Measurements from ENCODE around the gene GNPDA1.
A peak's percentile ranks its signal among the peaks of the same experiment; 100 is the strongest.

GNPDA1 gene

DNA sequence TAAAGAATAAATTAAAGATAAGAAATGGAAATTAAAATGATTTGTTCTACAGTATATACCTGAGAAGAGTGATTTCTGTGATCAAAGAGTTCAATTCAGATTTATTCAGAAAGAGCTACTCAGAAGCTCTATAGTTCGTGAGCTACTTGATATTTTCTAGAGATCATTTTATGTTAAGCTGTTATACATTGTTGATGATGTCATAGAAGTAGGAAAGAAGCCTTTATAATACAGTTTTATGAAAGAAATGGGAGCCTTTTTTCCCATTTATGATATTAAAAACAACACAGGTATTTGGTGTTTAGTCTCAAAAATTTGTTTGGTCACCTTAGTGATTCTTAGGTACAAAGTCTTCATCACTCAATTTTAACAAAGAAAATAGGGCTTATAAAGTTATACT, 23.1 kb downstream of the GNPDA1 start:
- DNase-seq: no peak

DNA sequence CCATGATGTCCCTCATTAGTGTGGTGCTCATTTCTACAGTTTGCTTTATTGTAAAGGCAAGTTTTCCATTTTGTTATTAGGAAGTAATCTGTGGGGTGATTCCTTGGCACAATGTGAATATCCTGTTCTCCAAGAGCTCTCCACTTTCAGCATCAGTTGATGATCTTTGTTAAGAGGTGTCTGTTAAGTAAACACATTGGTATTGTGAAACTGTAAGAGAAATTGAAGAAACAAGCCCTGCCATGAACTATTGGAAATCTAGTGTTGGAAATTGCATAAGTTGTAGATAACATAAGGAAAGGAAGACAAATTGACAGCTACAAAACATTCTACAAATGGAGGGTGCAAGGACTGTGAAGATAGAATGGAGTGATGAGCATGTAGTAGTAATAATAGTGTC, 26.8 kb downstream of the GNPDA1 start:
- DNase-seq: no peak

DNA sequence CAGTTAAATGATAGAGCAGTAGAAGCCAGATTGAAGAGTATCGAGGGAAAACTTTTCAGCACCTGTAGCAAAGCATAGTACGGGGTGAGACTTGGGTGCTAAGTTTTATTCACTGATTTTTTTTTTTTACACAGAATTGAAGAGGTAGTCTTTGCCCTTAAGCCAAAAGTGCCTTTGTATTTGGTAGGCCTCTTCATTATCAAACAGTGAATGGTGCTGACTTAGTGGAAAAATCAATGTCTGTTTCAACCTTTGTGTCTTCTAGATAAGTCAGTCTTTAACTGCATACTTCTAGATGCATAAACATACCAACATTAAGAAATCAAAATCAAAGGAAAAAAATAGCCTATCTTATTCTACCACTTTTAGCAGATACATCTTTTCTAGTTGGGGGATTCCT, 30.2 kb downstream of the GNPDA1 start:
- DNase-seq: no peak

DNA sequence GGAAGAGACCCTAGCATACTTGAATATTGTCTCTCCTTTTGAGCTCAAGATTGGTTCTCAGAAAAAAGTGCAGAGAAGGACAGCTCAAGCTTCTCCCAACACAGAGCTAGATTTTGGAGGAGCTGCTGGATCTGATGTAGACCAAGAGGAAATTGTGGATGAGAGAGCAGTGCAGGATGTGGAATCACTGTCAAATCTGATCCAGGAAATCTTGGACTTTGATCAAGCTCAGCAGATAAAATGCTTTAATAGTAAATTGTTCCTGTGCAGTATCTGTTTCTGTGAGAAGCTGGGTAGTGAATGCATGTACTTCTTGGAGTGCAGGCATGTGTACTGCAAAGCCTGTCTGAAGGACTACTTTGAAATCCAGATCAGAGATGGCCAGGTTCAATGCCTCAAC, 34.4 kb downstream of the GNPDA1 start:
- DNase-seq: no peak

DNA sequence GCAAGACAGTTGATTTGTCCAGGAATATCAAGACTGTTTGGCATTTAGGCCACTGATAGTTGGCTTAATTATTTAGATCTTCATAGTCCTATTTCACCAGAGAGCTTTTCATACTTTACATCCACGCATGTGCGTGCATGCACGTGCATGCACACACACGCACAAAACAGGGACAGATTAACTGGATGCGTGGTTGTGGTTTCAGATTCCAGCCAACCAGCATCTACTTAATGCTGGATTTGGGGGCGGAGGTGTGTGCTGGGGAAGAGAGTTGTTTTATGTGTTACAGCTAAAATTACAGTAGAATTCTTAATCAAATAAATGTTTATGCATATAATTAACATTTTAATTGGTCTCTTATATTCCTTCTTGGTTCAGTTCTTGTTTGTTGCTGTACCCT, 36.7 kb downstream of the GNPDA1 start:
- DNase-seq: no peak

DNA sequence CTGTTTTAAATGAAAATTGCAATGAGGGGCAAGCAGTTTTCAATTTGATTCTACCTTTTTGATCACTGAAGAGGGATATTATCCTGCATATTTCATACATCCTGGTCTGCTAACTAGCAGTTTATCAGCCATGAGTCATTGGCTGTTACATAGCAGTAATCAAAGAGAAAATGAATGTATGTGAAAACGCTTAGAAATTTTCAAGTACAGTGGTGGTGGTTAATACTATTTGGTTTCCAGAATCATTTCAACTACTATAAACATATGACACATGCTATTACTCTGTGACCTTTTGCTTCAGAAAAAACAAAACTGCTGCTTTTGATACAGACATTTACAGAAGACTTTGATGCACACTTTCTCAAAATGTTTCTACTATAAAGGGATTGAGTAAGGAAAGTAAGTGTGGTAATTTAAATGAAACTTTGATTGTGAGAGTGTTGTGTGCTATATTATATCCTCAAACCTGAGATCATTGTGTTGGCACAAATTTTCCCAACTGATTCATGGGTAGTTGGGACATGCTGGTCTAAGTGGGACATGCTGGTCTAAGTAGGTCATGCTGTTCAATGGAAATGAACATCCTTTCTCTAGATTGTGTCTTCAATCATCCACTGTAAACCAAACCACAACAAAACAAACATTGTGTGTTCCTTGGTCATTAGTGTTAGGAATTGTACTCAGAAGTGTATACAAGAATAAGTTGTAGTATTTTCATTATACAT, 38.8 kb downstream of the GNPDA1 start:
- DNase-seq: no peak

DNA sequence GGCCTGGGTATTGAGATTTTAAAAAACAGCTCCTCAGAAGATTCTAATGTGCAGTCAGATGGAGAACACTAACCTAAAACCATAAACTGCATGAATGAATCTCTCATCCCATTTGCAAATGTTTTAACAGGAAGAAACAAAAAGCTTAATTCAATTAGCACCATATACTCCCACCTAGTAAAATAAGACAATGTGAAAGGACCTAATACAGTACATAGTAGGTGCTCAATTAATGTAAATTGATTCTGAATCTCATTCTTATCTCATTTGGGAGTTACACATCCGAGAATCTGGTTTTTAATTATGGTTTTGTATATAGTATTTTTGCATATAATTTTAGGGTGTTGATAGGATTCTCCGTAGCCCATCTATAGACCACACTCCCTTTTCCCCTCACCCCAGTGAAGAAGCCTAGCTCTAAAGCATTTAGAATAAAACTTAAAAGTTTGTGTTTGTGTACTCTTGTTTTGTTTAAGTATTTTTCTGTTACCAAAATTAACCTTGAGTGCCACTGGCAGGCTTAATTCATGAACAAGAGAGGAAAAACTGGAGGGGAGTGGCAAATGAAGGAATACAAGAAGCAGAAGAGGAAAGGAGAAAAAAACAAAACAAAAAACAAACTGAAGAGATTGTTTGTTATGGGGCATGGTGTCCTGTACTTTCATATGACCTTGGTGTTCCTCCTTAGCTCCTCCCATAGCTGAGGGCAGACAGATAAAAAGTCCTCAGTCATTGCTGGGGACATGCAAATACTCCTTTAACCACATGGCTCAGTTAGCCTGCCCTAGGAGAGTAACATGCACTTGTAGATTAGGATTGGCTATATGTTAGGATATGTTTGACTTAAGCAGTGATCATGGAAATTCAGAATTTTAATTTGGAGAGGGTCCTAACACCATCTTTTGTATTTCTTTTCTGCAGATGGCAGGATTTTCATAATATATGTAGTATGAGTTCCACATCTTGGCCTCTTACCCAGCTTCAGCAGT, 42.8 kb downstream of the GNPDA1 start:
- peak; percentile 91 to 92 for DNase-seq

GRCh38 chr5:141968914-141969608, 43.8 kb downstream of the GNPDA1 start, which contains the start of gene RNF14:
RNF14 (plus strand) TSS chr5:141969105; CDS start chr5:141973589, 4,484 bp downstream.
- peak; percentile 71 to 95 for DNase-seq

GRCh38 chr5:141966963-141967333, 45.9 kb downstream of the GNPDA1 start:
- no peak for DNase-seq

GRCh38 chr5:141966275-141966962, 46.4 kb downstream of the GNPDA1 start:
- DNase-seq: no peak

- DNase-seq: no peak
Observed at GRCh38 chr5:141965071-141965470, 47.8 kb downstream of the GNPDA1 start.

GRCh38 chr5:141963701-141964100, 49.1 kb downstream of the GNPDA1 start:
- DNase-seq: no peak

GRCh38 chr5:141961466-141961865, 51.4 kb downstream of the GNPDA1 start:
- DNase-seq: no peak

DNA sequence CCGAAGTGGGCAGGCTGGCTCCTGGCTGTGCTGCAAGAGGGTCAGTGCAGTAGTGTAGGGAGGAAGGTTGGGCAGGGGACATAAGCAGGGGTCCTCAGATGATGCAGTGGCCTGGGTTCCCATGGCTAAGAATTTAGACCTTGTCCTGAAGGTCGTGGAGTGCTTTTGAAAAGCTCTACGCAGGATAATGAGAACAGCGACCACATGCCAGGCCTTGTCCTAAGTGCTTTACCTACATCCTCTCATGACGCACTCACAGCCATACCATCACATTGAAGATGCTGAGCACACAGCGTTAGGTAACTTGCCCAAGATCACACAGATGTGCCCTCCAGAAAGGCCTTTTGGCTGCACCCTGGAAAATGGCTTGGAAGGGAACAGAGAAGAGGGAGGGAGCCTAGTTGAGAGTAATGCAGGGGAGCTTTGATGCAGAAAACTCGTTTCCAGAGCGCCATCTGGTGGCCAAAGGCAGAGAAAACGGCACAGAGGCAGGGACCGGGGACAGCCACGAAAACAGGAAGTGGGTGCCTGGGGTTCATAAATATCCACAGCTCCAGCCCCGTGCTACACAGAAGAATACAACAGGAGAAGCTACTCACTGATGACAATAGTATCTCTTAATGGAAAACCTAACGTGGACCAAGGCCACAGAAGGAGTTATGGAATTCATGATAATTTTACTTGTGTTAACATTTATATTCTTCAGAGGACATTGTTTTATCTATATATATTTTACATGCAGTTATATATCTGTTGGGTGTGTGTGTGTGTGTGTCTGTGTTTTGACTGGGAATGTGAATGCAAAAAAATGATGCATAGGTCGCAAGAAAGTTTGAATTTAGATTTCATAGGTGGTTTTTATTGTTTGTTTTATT, 52.1 kb downstream of the GNPDA1 start:
- peak; percentile 80 to 93 for DNase-seq

- peak in 1 of 2 experiments; percentile 6 for DNase-seq
Observed at GRCh38 chr5:141960018-141960417, 52.8 kb downstream of the GNPDA1 start.

DNA sequence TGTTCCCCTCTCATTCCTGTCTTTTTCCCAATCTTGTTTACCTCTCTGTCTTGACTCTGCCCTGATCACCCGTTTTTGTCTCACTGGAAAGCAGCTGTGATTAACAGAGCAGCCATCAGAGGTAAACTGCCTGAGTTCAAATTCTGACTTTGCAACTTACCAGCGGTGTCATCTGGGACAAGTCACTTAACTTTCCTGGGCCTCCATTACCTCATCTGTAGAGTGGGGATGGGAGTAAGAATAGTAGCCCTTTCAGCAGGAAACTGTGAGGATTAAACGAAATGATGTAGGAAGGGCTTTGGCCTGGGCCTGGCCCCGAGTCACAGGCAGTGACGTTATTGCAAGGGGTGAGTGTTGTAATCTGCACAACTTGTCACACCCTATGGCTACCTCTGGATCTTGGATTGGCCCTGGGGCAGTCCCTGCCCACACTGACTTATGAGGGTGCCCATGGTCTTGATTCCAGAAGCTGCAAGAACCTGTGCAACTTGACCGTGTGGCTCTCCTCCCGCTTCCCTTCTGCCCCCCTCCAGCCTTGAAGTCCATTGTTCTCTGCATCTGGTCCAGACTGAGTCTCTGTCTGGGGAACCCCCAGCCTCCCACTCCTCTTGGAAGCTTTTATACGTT, 54.2 kb downstream of the GNPDA1 start:
- DNase-seq: no peak

GRCh38 chr5:141958113-141958512, 54.7 kb downstream of the GNPDA1 start, which contains the start of gene PCDH12:
PCDH12 (minus strand) TSS chr5:141958202; CDS start chr5:141957851, 351 bp downstream.
- no peak for DNase-seq

DNA sequence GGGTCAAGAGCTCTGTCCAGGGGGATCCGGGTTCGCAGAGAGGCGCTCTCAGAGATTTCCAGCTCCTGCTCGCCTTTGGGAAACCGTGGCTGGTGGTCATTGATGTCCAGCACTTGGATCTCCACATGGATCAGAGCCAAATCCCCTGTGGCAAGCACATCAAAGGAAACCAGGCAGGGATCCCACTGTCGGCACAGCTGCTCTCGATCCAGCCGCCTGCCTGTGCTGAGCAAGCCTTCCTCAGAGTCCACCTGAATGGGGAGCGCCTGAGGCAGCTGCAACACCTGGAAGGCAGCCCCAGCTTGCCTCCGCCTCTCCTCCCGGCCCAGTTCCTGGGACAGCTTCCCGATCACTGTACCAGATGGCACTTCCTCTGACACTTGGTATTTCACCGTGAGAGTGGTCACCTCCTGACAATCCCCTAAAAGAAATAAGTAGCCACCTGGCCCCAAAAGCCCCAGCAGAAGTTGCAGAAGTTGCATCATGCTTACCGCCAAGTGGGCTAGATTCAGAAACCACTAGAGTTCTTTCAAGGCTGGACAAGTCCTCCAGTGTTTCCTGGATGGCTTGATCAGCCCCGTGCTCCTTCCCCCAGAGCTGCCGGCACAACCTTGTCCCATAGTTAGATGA, 55.3 kb downstream of the GNPDA1 start:
- DNase-seq: no peak

GRCh38 chr5:141954194-141954593, 58.6 kb downstream of the GNPDA1 start:
- DNase-seq: no peak

GRCh38 chr5:141952020-141952419, 60.8 kb downstream of the GNPDA1 start:
- no peak for DNase-seq

All from NCI-H526 (cell line).